ENCODE measurements around the gene MCTP2. TPM values are rescaled to one million over a fixed set of nuclear protein-coding genes. Genes with fewer than 3 reads are reported as not detected.
"Not testable (repeated sequence)": the region's sequence is repeated elsewhere in the genome, so short reads cannot be mapped to it uniquely, and the experiment has no call there.

MCTP2 gene
- total RNA-seq, 1 experiment from 2014 or later, result 1.3 TPM

- Histone ChIP-seq H3K4me1 (ENCODE audit: insufficient read depth, low read length) (no peaks in the 10 kb centered on the region), H3K79me1 (ENCODE audit: insufficient read depth, low read depth, low read length, poor library complexity, severe bottlenecking) (no peaks in the 10 kb centered on the region), H4K20me1 (ENCODE audit: control insufficient read depth, insufficient read depth, insufficient read length) (no peaks in the 10 kb centered on the region), H4K5ac (ENCODE audit: insufficient read length, low read depth, low read length) (no peak overlapping the region), H2AFZ (ENCODE audit: low read length) (no peak overlapping the region), H3T11ph (ENCODE audit: low read length) (no peak overlapping the region), H3K14ac (ENCODE audit: insufficient read depth, low read length) (no peak overlapping the region), H3K23ac (ENCODE audit: insufficient read length, low read depth, low read length) (no peak overlapping the region), H3K4ac (ENCODE audit: low read depth, low read length) (no peak overlapping the region), H3K18ac (ENCODE audit: insufficient read length, low read depth, low read length) (no peak overlapping the region), H2AK5ac (ENCODE audit: insufficient read length, low read length) (no peak overlapping the region), H3K56ac (ENCODE audit: insufficient read length, low read depth, low read length) (no peak overlapping the region), H2BK20ac (ENCODE audit: low read depth, low read length, poor library complexity, severe bottlenecking) (no peak overlapping the region), H4K91ac (ENCODE audit: insufficient read length, low read depth, low read length) (no peak overlapping the region), H2BK120ac (ENCODE audit: low read depth, low read length, poor library complexity, severe bottlenecking) (no peak overlapping the region), H2BK5ac (ENCODE audit: insufficient read length, low read length) (no peak overlapping the region), H4K8ac (replicated peaks; ENCODE audit: insufficient read length, low read depth, low read length) (no peak overlapping the region), H3K9me3 (ENCODE audit: control insufficient read depth, low read depth, low read length) (no peaks in the 10 kb centered on the region), H3K79me2 (ENCODE audit: insufficient read depth, low read length) (no peaks in the 10 kb centered on the region), H3K4me2 (ENCODE audit: insufficient read depth, insufficient read length, low read length) (no peak overlapping the region), H2BK12ac (ENCODE audit: insufficient read length, low read depth, low read length) (no peak overlapping the region), H3K23me2 (ENCODE audit: insufficient read length, low read depth, low read length, poor library complexity, severe bottlenecking) (no peaks in the 10 kb centered on the region), H3K27me3 (ENCODE audit: insufficient read depth, low read length) (no peaks in the 10 kb centered on the region), H3K9ac (ENCODE audit: extremely low read depth, insufficient read length, low read length) (no peak overlapping the region), H3K27ac (ENCODE audit: insufficient read length, low read depth, low read length) (no peak overlapping the region), H2BK15ac (ENCODE audit: low read depth, low read length) (no peak overlapping the region)
- no peak for DNase-seq
- no peaks in the 10 kb centered on the region for H3K9me3 Mint-ChIP-seq
- no peak overlapping the region for H3K4me3 Mint-ChIP-seq
- H3K36me3 Mint-ChIP-seq (ENCODE audit: insufficient read depth in 1 of 3, low read depth in 3 of 3), result no peaks in the 10 kb centered on the region; a peak in 1 of 7 replicates
- H3K4me1 Mint-ChIP-seq, result no peaks in the 10 kb centered on the region
- no peak for TF ChIP-seq CTCF (conservative IDR thresholded peaks at IDR 0.05)
- WGBS (ENCODE audit: extremely low coverage, insufficient read length, low lambda C conversion rate), result no CpG with 5 or more reads among the region's 3 CpGs
- no peak overlapping the region for H3K27ac Mint-ChIP-seq
- H3K27me3 Mint-ChIP-seq (ENCODE audit: low read depth), result no peaks in the 10 kb centered on the region
Measured at GRCh38 chr15:94256511-94256910, 25.1 kb downstream of the MCTP2 start.

- not testable (repeated sequence) for H3K36me3 Mint-ChIP-seq (ENCODE audit: insufficient read depth in 1 of 3, low read depth in 3 of 3); H3K23me2 ChIP-seq (ENCODE audit: insufficient read length, low read depth, low read length, poor library complexity, severe bottlenecking); H3K4me2 ChIP-seq (ENCODE audit: insufficient read depth, insufficient read length, low read length); H3K4ac ChIP-seq (ENCODE audit: low read depth, low read length); H3K79me1 ChIP-seq (ENCODE audit: insufficient read depth, low read depth, low read length, poor library complexity, severe bottlenecking); H3K9me3 Mint-ChIP-seq; H3K9me3 ChIP-seq (ENCODE audit: control insufficient read depth, low read depth, low read length); H3K14ac ChIP-seq (ENCODE audit: insufficient read depth, low read length); H3K4me1 ChIP-seq (ENCODE audit: insufficient read depth, low read length); H3K9ac ChIP-seq (ENCODE audit: extremely low read depth, insufficient read length, low read length); H4K8ac ChIP-seq (replicated peaks; ENCODE audit: insufficient read length, low read depth, low read length); H4K91ac ChIP-seq (ENCODE audit: insufficient read length, low read depth, low read length); H3K4me1 Mint-ChIP-seq; H3K23ac ChIP-seq (ENCODE audit: insufficient read length, low read depth, low read length); H3K27me3 ChIP-seq (ENCODE audit: insufficient read depth, low read length); H2BK5ac ChIP-seq (ENCODE audit: insufficient read length, low read length); H2BK20ac ChIP-seq (ENCODE audit: low read depth, low read length, poor library complexity, severe bottlenecking); H2BK12ac ChIP-seq (ENCODE audit: insufficient read length, low read depth, low read length); H3K56ac ChIP-seq (ENCODE audit: insufficient read length, low read depth, low read length); H2BK15ac ChIP-seq (ENCODE audit: low read depth, low read length); H4K5ac ChIP-seq (ENCODE audit: insufficient read length, low read depth, low read length); H3T11ph ChIP-seq (ENCODE audit: low read length); H2BK120ac ChIP-seq (ENCODE audit: low read depth, low read length, poor library complexity, severe bottlenecking); H3K27ac ChIP-seq (ENCODE audit: insufficient read length, low read depth, low read length); H2AK5ac ChIP-seq (ENCODE audit: insufficient read length, low read length); H3K18ac ChIP-seq (ENCODE audit: insufficient read length, low read depth, low read length); H2AFZ ChIP-seq (ENCODE audit: low read length); H3K4me3 Mint-ChIP-seq; DNase-seq; H3K27ac Mint-ChIP-seq; H3K79me2 ChIP-seq (ENCODE audit: insufficient read depth, low read length); H3K27me3 Mint-ChIP-seq (ENCODE audit: low read depth); H4K20me1 ChIP-seq (ENCODE audit: control insufficient read depth, insufficient read depth, insufficient read length)
- WGBS (ENCODE audit: extremely low coverage, insufficient read length, low lambda C conversion rate), result no CpG with 5 or more reads among the region's 7 CpGs
Measured at GRCh38 chr15:94257776-94258175, 26.4 kb downstream of the MCTP2 start.

Data from H9 (cell line).